ENCODE measurements around the gene ST3GAL3.

- TF ChIP-seq POLR2AphosphoS5 (IDR thresholded peaks at IDR 0.05; ENCODE audit: low read depth, low read length) (no peak), SIN3A (IDR thresholded peaks at IDR 0.05; ENCODE audit: borderline replicate concordance, insufficient read depth, low read length) (no peak), TAF1 (IDR thresholded peaks at IDR 0.05; ENCODE audit: borderline replicate concordance, insufficient read depth, low read length) (no peak), FOXP2 (optimal IDR thresholded peaks at IDR 0.05; ENCODE audit: borderline replicate concordance, extremely low read depth, extremely low read length, insufficient read depth) (no peak)
- TF ChIP-seq, protein P1, sequence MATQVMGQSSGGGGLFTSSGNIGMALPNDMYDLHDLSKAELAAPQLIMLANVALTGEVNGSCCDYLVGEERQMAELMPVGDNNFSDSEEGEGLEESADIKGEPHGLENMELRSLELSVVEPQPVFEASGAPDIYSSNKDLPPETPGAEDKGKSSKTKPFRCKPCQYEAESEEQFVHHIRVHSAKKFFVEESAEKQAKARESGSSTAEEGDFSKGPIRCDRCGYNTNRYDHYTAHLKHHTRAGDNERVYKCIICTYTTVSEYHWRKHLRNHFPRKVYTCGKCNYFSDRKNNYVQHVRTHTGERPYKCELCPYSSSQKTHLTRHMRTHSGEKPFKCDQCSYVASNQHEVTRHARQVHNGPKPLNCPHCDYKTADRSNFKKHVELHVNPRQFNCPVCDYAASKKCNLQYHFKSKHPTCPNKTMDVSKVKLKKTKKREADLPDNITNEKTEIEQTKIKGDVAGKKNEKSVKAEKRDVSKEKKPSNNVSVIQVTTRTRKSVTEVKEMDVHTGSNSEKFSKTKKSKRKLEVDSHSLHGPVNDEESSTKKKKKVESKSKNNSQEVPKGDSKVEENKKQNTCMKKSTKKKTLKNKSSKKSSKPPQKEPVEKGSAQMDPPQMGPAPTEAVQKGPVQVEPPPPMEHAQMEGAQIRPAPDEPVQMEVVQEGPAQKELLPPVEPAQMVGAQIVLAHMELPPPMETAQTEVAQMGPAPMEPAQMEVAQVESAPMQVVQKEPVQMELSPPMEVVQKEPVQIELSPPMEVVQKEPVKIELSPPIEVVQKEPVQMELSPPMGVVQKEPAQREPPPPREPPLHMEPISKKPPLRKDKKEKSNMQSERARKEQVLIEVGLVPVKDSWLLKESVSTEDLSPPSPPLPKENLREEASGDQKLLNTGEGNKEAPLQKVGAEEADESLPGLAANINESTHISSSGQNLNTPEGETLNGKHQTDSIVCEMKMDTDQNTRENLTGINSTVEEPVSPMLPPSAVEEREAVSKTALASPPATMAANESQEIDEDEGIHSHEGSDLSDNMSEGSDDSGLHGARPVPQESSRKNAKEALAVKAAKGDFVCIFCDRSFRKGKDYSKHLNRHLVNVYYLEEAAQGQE (IDR thresholded peaks at IDR 0.05; ENCODE audit: insufficient read depth in 1 of 2, low read depth in 2 of 2, low read length in 2 of 2), result no peak
Observed at GRCh38 chr1:43980255-43981134, 273.2 kb downstream of the ST3GAL3 start.

Measured in PFSK-1 (cell line).